Measurements from ENCODE around the gene TTC23.

The TTC23 gene

DNA sequence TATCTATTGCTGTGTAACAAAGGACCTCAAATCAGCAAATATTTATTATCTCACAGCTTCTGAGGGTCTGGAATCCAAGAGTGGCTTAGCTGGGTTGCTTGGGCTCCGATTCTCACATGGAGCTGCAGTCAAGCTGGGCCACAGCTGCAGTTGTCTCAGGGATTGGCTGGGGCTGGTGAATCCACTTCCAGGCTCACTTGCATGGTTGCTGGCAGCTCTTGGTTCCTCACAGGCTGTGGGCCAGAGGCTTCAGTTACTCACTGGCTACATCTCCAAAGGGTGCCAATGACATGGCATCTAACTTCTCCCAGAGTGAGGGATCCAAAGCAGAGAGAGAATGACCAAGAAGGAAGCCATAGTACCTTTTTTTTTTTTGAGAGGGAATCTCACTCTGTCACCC, 158.4 kb downstream of the TTC23 start:
- in situ Hi-C loops (cut with MboI; ENCODE audit: low sequenced_read_pairs), result loop anchor here (25.0 kb wide), 1 partner anchor 579 kb away; no protein-coding TSS in a partner anchor

DNA sequence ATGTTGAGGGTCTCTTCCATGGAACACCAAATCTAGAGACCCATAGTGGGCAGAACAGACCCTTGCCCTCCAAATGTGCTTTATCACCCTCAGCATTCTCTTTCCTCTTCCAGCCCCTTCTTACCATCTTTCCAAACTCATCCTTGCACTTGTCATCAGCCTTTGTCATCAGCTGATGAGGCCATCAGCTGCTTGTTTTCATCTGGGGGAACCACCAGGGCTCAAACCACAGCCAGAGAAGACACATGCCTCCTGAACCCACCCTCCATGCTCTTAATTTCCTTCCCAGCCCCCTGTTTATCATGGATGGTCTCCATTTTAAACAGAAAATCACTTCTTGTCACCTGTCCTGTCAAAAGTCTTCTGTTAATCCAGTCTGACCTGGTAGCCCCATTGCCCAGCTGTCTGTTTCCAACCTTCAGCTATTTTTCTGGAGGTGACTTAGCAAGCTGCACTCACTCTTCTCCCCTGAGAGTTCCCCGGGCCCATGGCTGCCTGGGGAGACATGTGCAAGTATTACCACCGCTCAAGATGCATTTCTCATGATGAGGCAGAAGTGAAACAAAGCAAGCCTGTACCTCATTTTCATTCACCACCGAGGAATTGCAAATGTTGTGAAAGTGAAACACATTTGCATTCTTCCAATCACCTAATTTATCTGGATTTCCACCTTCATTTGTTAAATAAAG, 159.2 kb downstream of the TTC23 start:
- in situ Hi-C loops (cut with MboI; ENCODE audit: low sequenced_read_pairs), result loop anchor here (25.0 kb wide), 1 partner anchor 578 kb away; no protein-coding TSS in a partner anchor

DNA sequence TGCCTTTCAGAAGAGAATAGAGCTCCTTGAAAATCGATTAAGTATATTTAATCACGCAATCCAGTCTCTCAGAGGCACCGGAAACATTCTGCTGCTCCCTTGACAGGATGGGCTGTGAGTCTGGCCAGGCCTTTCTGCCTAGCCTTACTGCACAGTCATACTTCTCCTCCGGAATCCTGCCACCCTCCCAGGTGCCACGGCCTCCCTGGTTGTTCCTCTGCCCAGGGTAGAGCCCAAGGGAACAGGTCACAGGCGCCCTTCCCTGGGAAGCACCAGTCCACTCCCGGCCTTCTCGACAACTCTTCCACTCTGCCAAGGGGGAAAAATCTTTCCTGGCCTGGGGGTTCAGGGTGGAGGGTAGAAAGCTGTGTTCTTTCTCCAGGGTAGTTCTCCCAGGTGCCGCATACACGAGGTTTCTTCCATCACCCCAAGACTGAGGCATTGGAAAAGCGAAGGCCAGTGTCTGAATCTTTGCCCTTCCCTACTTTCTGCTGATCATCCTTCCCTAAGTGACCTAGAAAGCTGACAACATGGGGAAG, 161.9 kb downstream of the TTC23 start:
- in situ Hi-C loops (cut with MboI; ENCODE audit: low sequenced_read_pairs), result loop anchor here (25.0 kb wide), 1 partner anchor 575 kb away; no protein-coding TSS in a partner anchor

DNA sequence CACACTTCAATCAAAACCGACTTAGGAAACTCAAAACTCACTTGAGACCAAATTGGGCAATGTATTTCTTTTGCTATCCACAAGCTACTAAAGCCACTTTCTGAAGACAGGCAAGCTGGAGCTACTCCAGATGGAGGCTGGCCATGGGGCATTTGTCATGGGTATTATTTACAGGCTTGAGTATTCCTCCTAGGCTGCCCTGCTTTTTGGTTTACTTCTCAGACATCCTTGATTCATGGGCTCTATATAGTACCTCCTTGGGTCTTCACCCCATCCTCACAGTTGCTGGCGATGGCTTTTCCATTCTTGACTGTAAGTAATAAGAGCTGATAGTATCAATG, 163.1 kb downstream of the TTC23 start:
- in situ Hi-C loops (cut with MboI; ENCODE audit: low sequenced_read_pairs), result loop anchor here (25.0 kb wide), 1 partner anchor 574 kb away; no protein-coding TSS in a partner anchor
